IPS DF 6.9 (cell line): ENCODE data around the gene MPHOSPH6.
A peak's percentile ranks its signal among the peaks of the same experiment; 100 is the strongest.
"Not testable (repeated sequence)": the region's sequence is repeated elsewhere in the genome, so short reads cannot be mapped to it uniquely, and the experiment has no call there.

Experiments
- DNase-seq: peaks from one replicate; pipeline ENCODE4 v3.0.0-alpha.2; 2013; ENCODE audit warnings: low read depth, low spot score
- H3K27ac ChIP-seq: one replicate; pipeline ENCODE4 v1.5.1; 2013; ENCODE audit warnings: low read length, control low read depth
- H3K27me3 ChIP-seq: 2 replicates; pipeline ENCODE4 v1.6.1; 2013; ENCODE audit warnings: mild to moderate bottlenecking, low read length; ENCODE audit not compliant: control insufficient read depth, insufficient read depth
- H3K36me3 ChIP-seq: 2 replicates; pipeline ENCODE4 v1.6.1; 2013; ENCODE audit warnings: low read length; ENCODE audit not compliant: control insufficient read depth, insufficient read depth
- H3K4me1 ChIP-seq: 2 replicates; pipeline ENCODE4 v1.6.1; 2013; ENCODE audit warnings: low read length; ENCODE audit not compliant: control insufficient read depth, insufficient read depth
- H3K4me3 ChIP-seq: 2 replicates; pipeline ENCODE4 v1.5.1; 2013; ENCODE audit warnings: mild to moderate bottlenecking, low read length
- H3K9me3 ChIP-seq: 2 replicates; pipeline ENCODE4 v1.6.1; 2013; ENCODE audit warnings: low read length, inconsistent platforms; ENCODE audit not compliant: control insufficient read depth, insufficient read depth
- WGBS: extraction: QIAGEN DNeasy Blood & Tissue Kit; methylation state at CpG from one replicate; pipeline ENCODE4 v1.1.7; 2013; ENCODE audit warnings: mixed read lengths, missing lambda C conversion rate; ENCODE audit not compliant: insufficient read length, insufficient coverage; 5-methylcytosine and 5-hydroxymethylcytosine counted together

The MPHOSPH6 gene, protein sequence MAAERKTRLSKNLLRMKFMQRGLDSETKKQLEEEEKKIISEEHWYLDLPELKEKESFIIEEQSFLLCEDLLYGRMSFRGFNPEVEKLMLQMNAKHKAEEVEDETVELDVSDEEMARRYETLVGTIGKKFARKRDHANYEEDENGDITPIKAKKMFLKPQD

DNA sequence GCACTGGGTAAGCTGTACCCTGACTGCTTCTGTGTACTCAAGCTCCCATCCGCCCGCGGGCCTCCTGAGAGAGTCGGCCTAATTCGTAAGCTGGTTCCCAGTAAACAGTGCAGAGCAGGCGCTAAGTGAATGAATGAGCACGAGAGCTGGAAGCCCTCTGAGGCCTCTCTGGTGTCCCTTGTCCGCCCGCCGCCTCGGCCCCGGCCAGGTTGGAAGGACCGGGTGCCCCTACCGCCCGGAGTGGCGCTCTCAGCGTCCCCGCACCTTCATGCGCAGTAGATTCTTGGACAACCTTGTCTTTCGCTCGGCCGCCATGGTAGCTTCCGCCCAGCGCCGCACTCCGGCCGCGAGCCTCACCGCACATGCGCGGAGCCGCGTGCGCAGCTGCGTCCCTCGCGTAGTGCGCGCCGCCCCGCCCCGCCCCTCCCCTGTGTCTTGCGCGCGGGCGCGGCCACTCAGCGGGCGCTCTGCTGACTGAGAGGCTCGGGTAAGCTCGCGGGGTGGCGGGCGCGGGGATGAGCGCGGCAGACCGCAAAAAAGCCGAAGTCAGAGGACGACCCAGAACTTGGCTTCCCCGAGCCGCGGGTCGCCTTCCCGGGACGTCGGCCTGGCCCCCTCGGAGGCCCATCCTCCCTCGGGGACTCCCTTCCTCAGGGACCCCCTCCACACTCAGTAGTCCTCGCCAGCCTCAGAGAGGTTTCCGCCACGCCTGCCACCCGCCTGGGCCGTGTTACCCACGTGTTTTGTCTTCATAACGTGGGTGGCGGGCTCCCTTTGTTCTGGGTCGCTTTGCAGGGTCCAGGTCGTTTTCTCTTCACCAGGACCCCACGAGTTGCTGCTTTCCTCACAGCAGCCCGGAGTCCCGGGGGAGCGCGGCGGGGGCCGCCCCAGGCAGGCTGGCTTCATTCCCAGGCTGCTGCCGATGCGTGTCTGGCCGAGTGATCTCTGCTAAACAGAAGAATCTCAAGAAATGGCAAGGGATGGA is at the start of gene MPHOSPH6:
MPHOSPH6 (minus strand) TSS at position 364 of the 985 bp plus-strand sequence; CDS start at position 315, 49 bp downstream.
- Histone ChIP-seq H3K4me1 (no peaks in the 10 kb centered on the region), H3K9me3 (no peaks in the 10 kb centered on the region), H3K4me3 (peak within 1 kb of the TSS; percentile 74), H3K27ac (no peak within 1 kb of the TSS), H3K36me3 (peaks cover 6% of the 10 kb centered on the region; the same call in 1 of the 2 replicates), H3K27me3 (peaks cover 9% of the 10 kb centered on the region; the same call in 1 of the 2 replicates)
- no CpG with 5 or more reads among the region's 89 CpGs for WGBS
- peak; percentile 55 for DNase-seq

DNA sequence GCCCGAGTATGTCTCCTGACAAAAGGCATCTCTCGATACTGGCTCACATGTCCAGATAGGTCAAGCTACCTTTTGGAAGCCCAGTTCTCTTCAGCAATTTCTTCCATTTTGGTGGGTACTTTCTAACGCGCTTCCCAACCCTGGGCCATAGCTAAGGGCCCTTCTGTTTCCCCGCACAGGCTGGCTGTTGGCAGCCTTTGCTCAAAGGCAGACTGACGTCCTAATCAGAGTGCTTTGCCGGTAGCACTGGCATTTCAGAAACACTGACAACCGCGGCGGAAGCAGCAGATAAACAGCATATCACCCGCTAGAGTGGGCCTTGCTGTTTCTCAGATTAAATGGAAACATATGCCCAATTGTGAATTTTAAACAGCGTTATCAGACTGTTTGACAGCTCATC is 49.3 kb upstream of the MPHOSPH6 start:
- DNase-seq: no peak
- Histone ChIP-seq H3K27ac (no peak overlapping the region), H3K9me3 (no peaks in the 10 kb centered on the region), H3K27me3 (no peaks in the 10 kb centered on the region), H3K4me3 (no peak overlapping the region), H3K4me1 (no peaks in the 10 kb centered on the region), H3K36me3 (no peaks in the 10 kb centered on the region)
- no CpG with 5 or more reads among the region's 12 CpGs for WGBS

DNA sequence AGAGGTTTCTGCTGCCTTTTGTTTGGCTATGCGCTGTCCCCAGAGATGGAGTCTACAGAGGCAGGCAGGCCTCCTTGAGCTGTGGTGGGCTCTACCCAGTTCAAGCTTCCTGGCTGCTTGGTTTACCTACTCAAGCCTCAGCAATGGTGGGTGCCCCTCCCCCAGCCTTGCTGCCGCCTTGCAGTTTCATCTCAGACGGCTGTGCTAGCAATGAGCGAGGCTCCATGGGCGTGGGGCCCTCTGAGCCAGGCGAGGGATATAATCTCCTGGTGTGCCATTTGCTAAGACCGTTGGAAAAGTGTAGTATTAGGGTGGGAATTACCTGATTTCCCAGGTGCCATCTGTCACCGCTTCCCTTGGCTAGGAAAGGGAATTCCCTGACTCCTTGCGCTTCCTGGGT is 39.3 kb upstream of the MPHOSPH6 start:
- H3K27me3 ChIP-seq, H3K9me3 ChIP-seq, DNase-seq, H3K4me3 ChIP-seq, H3K36me3 ChIP-seq, H3K27ac ChIP-seq, H3K4me1 ChIP-seq: not testable (repeated sequence)
- no CpG with 5 or more reads among the region's 9 CpGs for WGBS

DNA sequence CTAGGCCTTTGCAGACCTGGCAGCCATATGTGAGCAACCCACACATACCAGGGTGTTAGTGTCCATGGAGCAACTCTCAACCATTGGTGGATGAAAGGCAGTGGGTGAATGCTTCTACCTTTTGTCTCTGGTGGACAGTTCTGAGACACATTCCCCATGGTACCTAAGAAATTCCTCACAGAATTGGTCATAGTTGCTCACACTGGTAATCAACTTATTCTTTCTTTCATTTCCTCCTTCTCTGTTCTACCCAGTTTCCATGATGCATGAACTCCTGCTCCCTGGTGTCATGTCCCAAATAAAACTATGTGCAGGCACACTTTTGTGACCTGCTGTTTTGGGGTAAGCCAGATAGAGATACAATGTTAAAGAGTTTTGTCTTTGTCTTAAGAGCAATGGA is 33.2 kb upstream of the MPHOSPH6 start:
- H3K36me3 ChIP-seq: no peaks in the 10 kb centered on the region
- H3K9me3 ChIP-seq: no peaks in the 10 kb centered on the region
- no peak overlapping the region for H3K27ac ChIP-seq
- no peak for DNase-seq
- H3K27me3 ChIP-seq: no peaks in the 10 kb centered on the region
- H3K4me3 ChIP-seq: no peak overlapping the region
- no peaks in the 10 kb centered on the region for H3K4me1 ChIP-seq

DNA sequence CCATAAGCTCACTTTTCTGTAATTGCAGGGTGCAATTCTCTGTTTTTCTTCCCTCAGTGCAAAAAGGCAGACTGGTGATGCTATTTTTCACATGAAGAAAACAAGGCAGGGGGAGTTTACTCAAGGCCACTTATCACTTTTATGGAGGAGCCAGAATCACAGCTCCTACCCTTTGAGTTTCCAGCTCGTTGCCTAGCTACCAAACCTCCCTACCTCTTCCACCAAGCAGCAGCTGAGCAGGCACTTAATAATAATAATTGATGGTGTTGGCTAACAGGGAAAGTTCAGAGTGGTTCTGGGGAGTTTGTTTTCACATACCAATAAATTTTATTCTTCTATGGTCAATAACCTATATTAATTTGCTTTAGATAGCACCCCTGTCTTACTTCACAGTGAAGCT is 31.9 kb upstream of the MPHOSPH6 start:
- no peak overlapping the region for H3K4me3 ChIP-seq
- H3K9me3 ChIP-seq: no peaks in the 10 kb centered on the region
- DNase-seq: no peak
- H3K27me3 ChIP-seq: no peaks in the 10 kb centered on the region
- H3K27ac ChIP-seq: no peak overlapping the region
- no peaks in the 10 kb centered on the region for H3K4me1 ChIP-seq
- H3K36me3 ChIP-seq: no peaks in the 10 kb centered on the region
- WGBS: no CpG with 5 or more reads among the region's 1 CpG

DNA sequence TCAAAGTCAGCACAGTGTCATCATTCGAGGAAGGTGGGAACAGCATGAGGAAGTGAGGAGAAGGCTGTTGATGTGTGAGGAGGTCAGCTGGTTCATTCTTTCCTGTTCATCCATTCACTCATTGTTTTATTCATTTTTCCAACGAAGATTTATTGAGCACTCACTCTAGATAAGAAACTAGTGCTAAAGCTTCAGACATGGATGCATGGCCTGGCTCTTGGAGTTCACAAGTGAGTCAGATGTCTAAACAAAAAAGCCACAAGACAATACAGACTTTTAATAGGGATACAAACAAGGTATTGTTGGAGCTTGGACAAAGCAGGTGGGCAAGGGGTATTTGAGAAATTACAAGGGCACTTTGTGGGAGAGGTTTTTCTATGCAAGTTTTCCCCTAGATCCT is 31.3 kb upstream of the MPHOSPH6 start:
- Histone ChIP-seq H3K27me3 (no peaks in the 10 kb centered on the region), H3K9me3 (no peaks in the 10 kb centered on the region), H3K36me3 (no peaks in the 10 kb centered on the region), H3K4me1 (no peaks in the 10 kb centered on the region), H3K4me3 (no peak overlapping the region), H3K27ac (no peak overlapping the region)
- DNase-seq: no peak
- WGBS: no CpG with 5 or more reads among the region's 2 CpGs

DNA sequence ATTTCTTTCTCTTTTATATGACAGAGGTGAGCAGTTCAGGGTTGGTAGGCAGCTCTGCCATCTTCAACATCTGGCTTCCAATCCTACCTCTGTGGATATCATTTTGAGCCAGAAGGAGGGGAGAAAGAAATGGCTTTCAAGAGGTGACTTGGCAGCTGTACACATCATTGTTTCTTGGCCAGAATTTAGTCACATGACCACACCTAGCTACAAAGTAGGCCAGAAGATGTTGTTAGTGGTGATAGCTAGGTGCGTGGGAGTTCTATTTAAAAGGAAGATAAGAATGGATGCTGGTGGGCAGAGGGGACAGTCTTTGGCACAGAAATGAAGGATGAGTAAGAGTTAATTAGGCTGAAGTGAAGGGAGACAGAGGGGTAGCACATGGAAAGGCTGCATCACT is 29.2 kb upstream of the MPHOSPH6 start:
- no peak for DNase-seq
- WGBS: no CpG with 5 or more reads among the region's 1 CpG

DNA sequence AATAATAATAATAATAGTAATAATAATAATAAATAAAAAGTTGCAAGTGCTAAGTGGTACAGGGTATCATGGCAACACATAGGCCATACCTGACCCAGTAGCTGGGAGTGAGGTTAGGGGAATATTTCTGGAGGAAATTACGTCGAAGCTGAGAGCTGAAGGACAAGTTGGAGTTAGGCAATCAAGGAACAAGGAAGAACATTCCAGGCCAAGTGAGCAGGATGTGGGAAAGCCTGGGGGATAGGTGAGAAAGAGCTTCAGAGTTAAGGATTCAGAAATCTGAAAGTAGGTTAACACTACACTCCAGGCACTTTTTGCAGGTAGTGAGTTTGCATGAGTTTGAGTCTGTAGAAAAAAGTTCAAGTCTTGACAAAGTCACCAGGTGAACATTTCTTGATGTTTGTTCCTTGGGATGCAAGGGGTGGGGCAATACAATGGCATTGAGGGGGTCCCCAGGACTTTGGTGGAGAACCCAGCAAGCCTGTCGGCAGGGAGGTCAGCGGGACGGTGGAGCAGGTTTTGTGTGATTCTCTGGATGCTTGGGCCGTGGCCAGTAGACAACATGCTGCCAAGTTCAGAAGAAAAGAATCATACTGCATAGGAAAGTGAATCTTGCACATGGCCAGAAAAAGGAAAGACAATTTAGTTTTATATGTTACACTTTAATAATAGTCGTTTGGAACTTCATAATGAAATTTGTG is 27.7 kb upstream of the MPHOSPH6 start:
- Histone ChIP-seq H3K9me3 (no peaks in the 10 kb centered on the region), H3K4me1 (no peaks in the 10 kb centered on the region), H3K36me3 (no peaks in the 10 kb centered on the region), H3K27ac (no peak overlapping the region), H3K27me3 (no peaks in the 10 kb centered on the region), H3K4me3 (no peak overlapping the region)
- no CpG with 5 or more reads among the region's 7 CpGs for WGBS
- DNase-seq: no peak

More for the DNA sequence above, 29.2 kb upstream of the MPHOSPH6 start:
- no peaks in the 10 kb centered on the region for H3K36me3 ChIP-seq
- H3K9me3 ChIP-seq: no peaks in the 10 kb centered on the region
- H3K27me3 ChIP-seq: no peaks in the 10 kb centered on the region
- no peaks in the 10 kb centered on the region for H3K4me1 ChIP-seq
- H3K4me3 ChIP-seq: no peak overlapping the region
- no peak overlapping the region for H3K27ac ChIP-seq

DNA sequence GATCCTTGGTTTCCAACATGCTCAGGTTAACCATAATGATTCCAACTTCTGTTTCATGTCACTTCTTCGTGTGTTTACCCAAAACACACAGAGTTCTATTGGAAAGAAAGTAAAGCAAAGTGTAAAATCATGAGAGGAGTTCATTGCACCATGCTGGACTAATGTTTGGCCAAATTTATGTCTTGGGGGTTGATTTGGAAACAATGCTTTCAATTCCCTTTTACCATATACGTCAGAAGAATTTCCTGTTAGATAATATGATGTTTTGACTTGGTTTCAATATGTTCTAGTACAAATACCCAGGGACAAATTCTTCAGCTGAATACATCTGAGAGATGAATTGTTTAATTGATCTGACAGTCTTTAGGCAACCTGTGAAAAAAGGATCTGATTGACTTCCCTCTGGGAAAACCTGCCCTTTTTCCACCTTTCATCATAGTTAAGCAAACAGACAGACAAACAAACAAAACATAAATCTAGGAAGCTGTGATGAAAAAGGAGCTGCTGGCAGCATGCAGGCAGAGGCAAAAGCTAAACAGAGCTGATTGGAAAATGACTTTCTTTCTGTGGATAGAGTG is 26.0 kb upstream of the MPHOSPH6 start:
- DNase-seq: no peak
- Histone ChIP-seq H3K27ac (no peak overlapping the region), H3K4me1 (no peaks in the 10 kb centered on the region), H3K27me3 (no peaks in the 10 kb centered on the region), H3K36me3 (no peaks in the 10 kb centered on the region), H3K4me3 (no peak overlapping the region), H3K9me3 (no peaks in the 10 kb centered on the region)
- no CpG with 5 or more reads among the region's 2 CpGs for WGBS

DNA sequence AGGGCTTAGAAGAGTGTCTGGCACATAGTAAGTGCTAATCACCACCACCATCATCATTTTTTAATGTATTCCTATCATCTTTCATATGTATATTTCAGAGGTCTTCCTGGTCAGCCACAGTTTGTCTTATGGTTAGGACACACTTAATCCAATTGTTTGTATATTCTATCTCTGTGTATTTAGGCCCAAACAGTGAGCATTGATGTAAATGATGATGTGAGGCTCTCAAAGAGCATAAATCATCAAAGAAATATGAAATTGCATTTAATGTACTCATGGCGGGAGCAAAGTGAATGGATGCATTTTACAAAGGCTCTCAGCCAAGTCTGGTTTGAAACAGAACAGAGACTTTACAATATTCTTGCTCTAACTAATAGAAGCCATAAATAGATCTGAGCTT is 24.1 kb upstream of the MPHOSPH6 start:
- WGBS: no CpG with 5 or more reads among the region's 1 CpG

More for the DNA sequence above, 24.1 kb upstream of the MPHOSPH6 start:
- DNase-seq: no peak
- H3K4me3 ChIP-seq: no peak overlapping the region
- H3K27me3 ChIP-seq: no peaks in the 10 kb centered on the region
- no peaks in the 10 kb centered on the region for H3K4me1 ChIP-seq
- no peaks in the 10 kb centered on the region for H3K9me3 ChIP-seq
- H3K27ac ChIP-seq: no peak overlapping the region
- H3K36me3 ChIP-seq: no peaks in the 10 kb centered on the region
